Anterior cingulate cortex (tissue), 58 donors: ENCODE results near the gene SUSD5.
A peak's percentile ranks its signal among the peaks of the same experiment; 100 is the strongest.

ENCODE experiments used
- DNase-seq, 58 donors: peaks; one replicate each; lab custom pipeline; 2025; lab: John Stamatoyannopoulos, UW

The SUSD5 gene

GRCh38 chr3:33218446-33219174, at the start of gene SUSD5:
TSS of gene SUSD5 (minus strand) at chr3:33218810. CDS start at chr3:33218797, 13 bp downstream.
- peak in 26 of 58 donors; percentile 2 to 52 (median 14) for DNase-seq

GRCh38 chr3:33260104-33260503, 41.5 kb upstream of the SUSD5 start:
- DNase-seq, result no peak

DNA sequence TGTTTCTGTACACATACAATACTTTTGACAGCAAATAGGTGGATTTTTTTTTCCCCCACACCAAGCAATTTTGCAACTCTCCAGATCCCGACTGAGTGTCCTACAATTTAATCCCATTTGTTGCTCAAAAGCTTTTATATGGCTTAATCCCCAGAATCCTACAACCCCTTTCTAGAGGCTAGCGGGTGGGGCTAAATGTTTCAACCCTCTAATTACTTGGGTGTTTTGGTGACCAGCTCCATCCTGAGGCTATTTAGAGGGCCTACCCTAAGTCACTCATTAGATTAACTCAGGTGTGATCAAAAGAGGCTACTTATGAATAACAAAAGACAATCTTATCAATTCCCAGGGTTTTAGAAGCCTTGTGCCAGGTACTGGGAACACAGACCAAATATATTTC, 37.6 kb upstream of the SUSD5 start:
- no peak for DNase-seq

DNA sequence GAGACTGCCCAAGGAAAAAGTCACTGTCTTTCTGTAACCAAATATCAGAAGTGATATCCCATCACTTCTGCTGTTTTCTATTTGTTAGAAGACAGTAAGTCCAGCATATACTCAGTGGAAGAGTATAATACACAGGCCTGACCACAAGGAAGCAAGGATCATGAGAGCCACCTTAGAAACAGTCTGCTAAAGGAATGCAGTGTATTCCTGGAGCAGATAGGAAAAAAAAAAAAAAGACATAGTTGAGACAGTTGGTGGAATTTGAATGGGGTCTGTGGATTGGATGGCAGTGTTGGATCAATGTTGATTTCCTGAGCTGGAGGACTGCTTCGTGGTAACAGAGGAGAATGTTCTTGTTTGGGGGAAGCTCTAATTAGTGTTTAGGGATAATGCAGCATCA, 32.1 kb upstream of the SUSD5 start:
- no peak for DNase-seq

DNA sequence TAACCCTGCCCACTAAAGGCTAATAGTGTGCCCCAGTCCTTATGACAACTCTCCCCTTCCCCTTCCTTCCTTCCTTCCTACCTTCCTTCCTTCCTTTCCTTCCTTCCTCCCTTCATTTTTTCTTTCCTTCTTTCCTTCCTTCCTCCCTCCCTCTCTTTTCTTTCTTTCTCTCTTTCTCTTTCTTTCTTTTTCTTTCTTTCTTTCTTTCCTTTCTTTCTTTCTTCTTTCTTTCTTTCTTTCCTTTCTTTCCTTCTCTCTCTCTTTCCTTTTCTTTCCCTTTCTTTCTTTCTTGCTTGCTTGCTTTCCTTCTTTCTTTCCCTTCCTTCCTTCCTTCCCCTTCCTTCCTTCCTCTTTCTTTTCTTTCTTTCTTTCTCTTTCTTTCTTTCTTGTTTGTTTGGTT, 28.2 kb upstream of the SUSD5 start:
- no peak for DNase-seq

GRCh38 chr3:33240261-33240660, 21.7 kb upstream of the SUSD5 start:
- no peak for DNase-seq

GRCh38 chr3:33238923-33239322, 20.3 kb upstream of the SUSD5 start:
- no peak for DNase-seq

DNA sequence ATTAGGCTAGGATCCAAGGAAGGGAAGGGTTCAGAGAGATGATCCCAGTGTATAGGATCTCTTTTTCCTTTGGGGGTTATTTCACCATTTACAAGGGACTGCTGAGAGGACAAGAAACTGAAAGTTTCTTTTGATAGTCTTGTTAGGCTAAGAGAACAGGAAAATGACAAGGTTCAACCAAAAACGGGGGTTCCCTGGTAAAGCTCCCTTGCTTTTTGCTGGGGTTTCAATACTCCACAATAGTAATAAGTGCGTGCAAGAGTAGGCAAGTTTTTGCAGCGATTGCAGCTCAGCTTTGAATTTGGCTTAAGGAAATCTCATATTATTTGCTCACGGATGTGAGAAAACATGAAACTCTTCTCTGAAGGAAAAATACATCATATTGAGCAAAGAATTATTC, 18.8 kb upstream of the SUSD5 start:
- DNase-seq, result no peak

- no peak for DNase-seq
Measured at GRCh38 chr3:33236005-33236404, 17.4 kb upstream of the SUSD5 start.

DNA sequence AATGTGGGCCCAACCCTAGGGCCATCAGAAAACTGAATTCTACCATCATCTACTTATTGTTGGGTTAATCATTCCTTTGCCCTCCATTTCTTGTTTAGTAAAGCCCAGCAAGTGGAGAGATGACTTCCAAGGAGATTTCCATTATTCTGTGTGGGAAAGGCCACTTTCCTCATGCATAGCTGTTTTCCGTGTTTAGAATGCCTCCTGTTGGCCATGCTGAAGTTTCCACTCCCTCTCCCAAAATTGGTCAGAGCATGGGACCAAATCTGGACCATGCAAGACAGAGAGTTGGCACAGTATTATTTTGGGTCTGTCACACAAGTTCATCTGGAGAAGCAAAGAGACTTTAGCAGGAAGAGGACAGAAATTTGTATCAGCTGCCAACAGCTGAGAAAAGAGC, 15.3 kb upstream of the SUSD5 start:
- no peak for DNase-seq

DNA sequence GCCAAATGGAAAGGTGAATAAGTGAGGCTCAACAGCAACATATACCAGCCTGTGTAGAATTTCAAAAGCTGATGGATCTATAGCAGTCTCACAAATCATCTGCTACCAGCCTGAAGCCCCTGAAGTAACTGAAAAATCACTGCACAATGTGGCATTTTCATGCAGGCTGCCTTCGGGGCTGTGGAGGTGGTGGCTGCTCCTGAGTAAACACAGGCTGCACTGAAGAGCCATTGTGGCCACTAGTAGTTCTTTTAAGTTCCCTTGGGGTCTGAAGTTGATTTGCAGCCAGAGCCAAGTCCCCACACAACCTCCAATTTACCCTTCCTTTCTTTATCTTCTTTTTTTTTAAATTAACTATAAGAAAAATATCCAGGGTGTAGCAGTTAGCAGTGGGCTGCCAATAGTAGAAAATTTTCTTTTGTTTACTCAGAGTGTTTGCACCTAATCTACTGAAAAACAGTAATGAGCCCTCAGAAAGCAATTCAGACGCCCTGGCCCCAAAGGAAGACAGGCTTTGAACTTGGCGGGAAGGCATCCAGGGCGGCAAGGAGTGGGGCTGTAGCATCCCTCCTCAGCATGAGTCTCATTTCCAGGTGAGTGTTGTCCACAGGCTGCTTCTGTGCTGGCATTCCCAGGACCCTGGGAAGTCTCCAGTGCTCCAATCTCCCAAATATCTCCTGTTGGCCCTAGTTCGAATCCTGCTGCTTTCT, 13.3 kb upstream of the SUSD5 start:
- no peak for DNase-seq

DNA sequence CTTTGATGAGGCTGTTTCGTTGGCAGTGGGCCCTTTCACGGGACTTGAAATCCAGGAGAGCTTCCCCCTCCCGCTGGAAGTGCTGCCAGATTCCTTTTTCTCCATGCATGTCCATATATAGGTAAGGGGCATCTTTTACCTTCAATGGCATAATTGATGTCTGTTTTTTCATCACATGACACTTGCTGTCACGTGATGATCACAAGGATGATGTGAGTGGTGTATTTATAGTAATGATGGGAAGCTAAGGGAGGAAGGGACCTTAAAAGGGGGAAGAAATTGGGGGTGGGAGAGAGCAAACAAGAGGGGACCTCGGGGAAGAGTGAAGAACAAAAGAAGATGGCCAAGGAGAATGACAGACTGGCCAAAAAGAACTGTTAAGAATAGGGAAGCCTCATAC, 11.3 kb upstream of the SUSD5 start:
- no peak for DNase-seq

GRCh38 chr3:33229066-33229465, 10.5 kb upstream of the SUSD5 start:
- no peak for DNase-seq

DNA sequence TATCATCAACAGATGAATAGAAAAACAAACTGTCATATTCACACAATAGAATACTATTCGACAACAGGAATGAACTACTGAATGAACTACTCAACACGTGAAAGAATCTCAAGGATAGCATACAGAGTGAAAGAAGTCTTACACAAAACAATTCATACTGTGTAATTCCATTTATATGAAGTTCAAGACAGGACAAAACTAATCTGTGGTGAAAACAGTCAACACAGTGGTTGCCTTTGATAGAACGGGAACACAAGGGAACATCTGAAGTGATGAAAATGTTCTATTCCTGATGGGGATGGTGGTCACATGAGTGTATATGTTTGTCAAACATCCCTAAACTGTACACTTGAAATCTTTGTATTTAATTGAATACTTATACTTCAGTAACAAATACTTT, 2.6 kb upstream of the SUSD5 start:
- DNase-seq, result no peak

DNA sequence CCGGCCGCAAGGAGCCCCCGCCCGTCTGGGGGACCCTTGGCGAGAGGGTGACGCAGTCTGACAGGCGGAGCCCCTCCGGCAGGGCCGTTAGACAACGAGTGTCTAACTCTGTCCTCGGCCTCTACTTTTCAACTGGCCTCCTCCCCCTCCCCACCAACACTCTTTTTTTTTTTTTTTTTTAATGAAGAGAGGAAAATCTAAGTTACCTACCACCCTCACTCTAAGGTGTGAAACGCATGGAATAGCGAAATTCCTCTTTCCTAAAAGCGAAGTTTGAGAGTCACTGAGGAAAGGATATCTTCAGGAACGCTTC, 521 bp upstream of the SUSD5 start:
- no peak for DNase-seq

GRCh38 chr3:33217866-33218445, 654 bp downstream of the SUSD5 start:
- peak in 3 of 58 donors; percentile 8 to 30 (median 13) for DNase-seq

GRCh38 chr3:33215739-33216138, 2.9 kb downstream of the SUSD5 start:
- no peak for DNase-seq

- no peak for DNase-seq
Measured at GRCh38 chr3:33212406-33212805, 6.2 kb downstream of the SUSD5 start.

- DNase-seq, result no peak
Measured at GRCh38 chr3:33211444-33211843, 7.2 kb downstream of the SUSD5 start.

DNA sequence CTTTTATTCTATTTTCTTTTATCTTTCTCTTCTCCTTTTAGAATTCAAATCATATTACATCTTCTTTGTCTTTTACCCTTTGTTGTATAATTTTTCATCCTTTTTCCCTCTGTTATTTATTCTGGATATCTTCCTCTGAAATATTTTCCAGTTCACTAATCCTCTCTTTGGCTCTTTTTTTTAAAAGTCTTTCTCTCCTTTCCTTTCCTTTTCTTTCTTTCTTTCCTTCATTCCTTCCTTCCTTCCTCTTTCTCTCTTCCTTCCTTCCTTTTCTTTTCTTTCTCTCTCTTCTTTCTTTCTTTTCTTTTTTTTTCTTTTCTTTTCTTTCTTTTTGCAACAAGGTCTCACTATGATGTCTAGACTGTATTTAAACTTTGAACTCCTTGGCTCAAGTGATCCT, 9.3 kb downstream of the SUSD5 start:
- no peak for DNase-seq

- peak in 27 of 58 donors; percentile 1 to 76 (median 15) for DNase-seq
Measured at GRCh38 chr3:33202711-33203457, 15.7 kb downstream of the SUSD5 start.
